ENCODE results near the gene ITGB7.
"Not testable (repeated sequence)": the region's sequence is repeated elsewhere in the genome, so short reads cannot be mapped to it uniquely, and the experiment has no call there.

ITGB7 gene

DNA sequence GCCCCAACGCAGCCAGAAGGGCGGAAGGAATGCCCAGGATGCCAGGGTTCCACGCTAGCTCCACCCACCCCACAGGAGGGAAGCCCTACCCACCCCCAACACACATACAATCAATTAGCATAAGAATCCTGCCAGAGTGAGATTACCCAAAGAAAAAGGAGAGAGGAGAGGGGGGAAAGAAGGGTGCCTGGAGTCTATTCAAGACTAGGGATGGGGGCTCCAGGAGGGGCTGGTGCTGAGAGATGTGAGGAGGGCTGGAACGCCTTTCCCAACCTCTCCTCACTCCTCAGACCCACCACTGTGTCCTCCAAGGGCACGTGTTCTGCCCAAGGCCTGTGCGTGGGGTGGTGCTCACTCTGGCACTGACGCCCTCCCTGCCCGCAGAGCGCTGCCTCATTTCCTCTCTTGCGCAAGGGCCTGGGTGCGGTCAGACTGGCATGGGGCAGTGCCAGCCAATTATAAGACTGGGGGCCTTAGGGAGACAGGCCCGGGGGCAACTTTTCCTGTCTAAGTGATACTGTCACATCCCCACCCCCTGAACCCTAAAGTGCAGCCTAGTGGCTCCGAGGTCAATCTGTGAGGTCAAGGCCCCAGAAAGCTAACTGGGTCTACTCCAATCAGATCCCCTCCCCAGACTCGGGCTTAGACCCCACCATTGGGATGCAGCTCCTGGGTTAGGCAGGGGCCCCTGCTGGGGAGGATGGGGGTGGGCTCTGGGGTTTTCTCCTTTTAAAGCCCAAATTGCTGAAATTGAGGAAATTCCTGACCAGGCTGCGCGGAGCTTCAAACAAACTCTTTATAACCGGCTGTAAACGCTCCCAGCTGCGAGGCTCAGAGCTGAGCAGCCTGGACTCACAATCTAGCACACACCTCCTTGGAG, 10.2 kb upstream of the ITGB7 start:
- DNase-seq, result peak in 2 of 5 experiments; percentile 64 to 77

GRCh38 chr12:53215497-53215896, 8.4 kb upstream of the ITGB7 start:
- DNase-seq, result no peak

- DNase-seq, result no peak
These were observed 7.8 kb upstream of the ITGB7 start for GRCh38 chr12:53214687-53215455.

GRCh38 chr12:53214221-53214620, 7.2 kb upstream of the ITGB7 start:
- no peak for DNase-seq

DNA sequence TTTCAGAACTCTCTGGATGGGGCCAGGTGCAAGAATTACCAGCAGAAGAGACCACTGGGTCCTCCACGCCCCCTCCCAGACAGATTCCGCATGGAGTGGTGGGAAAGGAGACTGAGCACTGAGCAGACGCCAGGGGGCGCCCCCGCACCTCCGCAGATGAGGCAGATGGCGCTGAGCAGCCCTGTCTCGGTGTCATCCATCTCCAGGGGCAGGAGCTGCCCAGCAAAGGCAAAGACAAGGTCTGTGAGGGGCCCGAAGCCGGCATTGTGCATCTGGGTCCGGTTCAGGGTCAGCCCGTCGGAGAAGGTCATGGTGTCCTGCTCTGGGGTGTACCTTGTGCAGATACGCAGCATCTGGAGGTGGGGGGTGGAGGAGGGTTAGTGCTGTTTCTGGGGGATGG, 6.3 kb upstream of the ITGB7 start:
- DNase-seq, result peak; percentile 68 to 82 (median 78)

GRCh38 chr12:53212931-53213330, 5.9 kb upstream of the ITGB7 start:
- no peak for DNase-seq

DNA sequence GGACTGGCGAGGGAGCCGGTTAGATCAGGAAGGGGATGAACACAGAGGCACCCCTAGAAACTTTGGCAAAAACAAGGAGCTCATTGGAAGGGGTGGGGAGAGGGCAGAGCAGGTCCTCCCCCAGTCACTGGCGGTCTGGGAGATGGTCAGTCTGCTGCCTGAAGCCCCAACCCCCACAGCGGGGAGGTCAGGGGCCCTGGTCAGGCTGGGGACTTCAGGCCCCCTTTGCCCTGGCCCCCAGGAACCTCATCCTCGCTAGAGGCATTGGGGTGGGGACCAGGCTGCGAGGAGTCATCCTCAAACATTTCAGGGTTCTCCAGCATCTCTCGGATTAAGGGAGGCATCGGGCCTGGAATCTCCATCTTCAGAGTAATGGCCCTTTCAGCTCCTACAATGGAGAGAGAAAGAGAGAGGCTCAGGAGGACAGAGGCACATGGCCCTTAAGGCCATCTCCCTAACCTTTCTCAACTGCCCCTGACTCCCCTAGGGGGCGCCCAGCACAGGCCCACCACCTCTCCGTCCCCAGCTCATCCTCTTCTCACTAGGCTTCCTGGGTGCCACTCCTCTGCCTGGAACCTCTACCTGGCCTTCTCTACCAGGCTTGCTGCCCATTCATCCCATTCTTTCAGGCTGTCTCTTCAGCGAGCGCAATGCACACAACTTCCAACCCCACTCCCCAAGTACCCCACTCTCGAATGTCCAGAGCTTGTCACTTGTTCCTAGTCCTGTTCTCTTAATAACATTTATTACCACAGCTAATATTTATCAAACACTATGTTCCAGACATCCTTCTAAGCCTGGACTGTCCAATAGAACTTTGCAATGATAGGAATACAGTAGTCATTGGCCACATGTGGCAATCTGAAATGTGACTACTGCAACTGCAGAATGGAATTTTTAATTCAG, 4.7 kb upstream of the ITGB7 start:
- no peak for DNase-seq

DNA sequence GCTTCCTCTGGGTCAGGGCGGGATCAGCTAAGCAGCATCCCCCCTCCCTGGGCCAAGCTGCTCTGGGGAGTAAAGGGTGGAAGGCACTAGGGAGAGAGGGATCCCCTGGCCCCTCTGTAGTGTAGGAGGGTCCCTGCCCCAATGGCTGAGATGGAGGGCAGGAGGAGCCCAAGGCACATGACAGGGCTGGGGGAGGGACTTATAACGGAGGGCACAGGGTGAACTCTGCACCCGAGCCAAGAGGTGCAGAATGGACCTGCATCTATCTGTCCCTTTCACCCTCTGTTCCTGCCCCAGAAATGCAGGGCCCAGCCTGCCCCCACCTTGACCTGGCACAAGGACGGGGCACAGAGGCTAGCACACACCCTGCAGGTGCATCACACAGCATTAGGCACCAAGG, 3.8 kb upstream of the ITGB7 start:
- no peak for DNase-seq

DNA sequence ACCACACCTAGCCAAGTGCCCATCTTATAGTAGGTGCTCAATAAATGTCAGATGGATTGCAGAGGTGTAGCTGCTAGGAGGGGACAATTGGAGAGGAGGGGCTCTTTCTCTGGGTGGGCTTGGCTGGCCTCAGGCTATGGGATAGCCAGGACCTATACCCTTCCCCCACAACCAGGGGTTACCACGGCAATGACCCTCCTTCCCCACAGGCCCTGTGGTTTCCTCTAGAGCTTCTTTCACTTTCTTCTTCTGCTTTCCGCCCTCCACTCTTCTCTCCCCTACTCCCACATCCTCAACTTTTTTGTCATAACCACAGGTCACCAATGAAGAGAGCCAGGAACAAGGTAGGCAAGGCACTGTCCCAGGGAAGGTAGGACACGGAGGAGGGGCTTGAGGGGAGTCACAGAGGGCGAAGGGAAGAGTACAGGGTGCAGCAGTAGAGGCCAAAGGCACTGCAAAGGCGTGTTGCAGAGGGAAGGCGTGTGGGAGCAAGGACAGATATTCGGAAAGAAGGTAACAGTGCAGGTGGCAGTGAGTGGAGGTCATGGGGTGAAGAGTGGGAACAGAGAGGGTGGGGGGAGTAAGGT, 1.9 kb upstream of the ITGB7 start:
- DNase-seq, result peak in 1 of 5 experiments; percentile 72

- no peak for DNase-seq
These were observed 1.4 kb upstream of the ITGB7 start for GRCh38 chr12:53208435-53208834.

DNA sequence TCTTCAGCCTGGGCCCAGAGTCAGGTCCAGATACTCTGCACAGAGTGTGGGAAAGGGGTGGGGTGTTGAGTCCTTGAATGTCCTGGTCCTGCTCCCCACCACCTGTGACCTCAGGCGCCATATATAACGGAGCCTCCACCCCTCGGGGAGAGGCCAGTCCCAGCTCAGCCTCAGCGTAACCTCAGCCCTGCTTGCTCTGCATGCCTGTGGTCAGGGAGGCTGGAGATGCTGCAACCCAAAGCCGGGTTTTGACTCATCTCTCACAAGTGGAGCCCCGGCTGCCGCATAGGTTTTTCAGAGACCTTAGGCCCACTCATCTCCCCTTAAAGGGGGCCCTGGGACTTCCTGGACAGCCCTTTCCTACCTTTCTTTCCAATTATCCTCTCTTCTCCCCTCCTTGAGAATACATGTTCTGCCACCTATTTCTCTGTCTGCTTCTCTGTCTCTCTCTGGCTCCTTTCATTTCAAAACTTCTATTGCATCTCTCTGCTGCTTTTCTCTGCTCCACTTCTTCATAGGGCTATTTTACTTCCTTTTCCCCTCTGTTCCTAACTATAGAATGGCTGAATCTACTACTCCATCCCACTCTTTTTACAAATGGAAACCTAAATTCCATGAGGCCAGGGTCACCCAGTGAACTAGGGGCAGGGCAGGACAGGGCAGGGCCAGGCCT, 1.2 kb downstream of the ITGB7 start:
- DNase-seq, result peak in 3 of 5 experiments; percentile 48 to 92 (median 48)

DNA sequence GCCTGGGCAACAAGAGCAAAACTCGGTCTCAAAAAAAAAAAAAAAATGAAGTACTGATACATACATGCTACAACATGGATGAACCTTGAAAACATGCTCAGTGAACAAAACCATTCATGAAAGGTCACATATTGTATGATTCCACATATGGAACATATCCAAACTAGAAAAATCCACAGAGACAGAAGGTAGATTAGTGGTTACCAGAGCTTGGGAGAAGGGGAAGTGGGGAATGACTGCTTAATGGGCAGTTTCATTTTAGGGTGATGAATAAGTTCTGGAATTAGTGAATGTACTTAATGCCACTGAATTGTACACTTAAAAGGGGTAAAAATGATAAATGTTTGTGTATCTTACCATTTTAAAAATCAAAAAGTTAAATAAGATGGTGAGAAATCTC, 2.7 kb downstream of the ITGB7 start:
- DNase-seq, result no peak

- DNase-seq, result not testable (repeated sequence)
These were observed 4.7 kb downstream of the ITGB7 start for GRCh38 chr12:53202316-53202715.

- DNase-seq, result no peak
These were observed 5.4 kb downstream of the ITGB7 start for GRCh38 chr12:53201639-53202038.

GRCh38 chr12:53201177-53201541, 5.9 kb downstream of the ITGB7 start:
- no peak for DNase-seq

DNA sequence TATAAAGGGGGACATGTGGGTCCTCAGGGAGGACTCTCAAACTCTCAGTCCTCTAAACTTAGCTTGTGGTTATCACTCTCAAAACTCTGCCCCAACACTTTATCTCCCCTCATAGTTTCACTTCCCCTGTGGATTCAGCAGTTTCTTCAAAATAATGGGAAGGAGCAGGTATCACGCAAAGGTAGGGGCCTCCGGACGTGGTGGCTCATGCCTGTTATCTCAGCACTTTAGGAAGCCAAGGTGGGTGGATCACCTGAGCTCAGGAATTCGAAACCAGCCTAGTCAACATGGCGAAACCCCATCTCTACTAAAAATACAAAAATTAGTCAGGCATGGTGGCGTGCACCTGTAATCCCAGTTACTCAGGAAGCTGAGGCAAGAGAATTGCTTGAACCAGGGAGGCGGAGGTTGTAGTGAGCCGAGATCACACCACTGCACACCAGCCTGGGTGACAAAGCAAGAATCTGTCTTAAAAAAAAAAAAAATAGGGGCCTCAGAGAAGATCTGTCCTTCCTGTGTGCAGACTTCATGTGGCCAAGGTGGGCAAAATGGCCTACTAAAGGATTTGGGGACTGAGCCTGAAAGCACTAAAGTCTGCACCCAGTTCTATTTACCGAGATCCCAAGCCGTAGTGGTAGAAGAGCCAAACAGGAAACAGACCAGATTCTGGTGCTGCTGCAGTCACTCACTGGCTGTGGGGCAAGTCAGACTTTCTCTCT, 6.4 kb downstream of the ITGB7 start:
- DNase-seq, result peak in 1 of 5 experiments; percentile 56

- DNase-seq, result no peak
These were observed 7.0 kb downstream of the ITGB7 start for GRCh38 chr12:53200107-53200457.

GRCh38 chr12:53199700-53200099, 7.4 kb downstream of the ITGB7 start:
- no peak for DNase-seq

- peak in 2 of 5 experiments; percentile 52 to 55 for DNase-seq
These were observed 8.5 kb downstream of the ITGB7 start for GRCh38 chr12:53198486-53199110.

DNA sequence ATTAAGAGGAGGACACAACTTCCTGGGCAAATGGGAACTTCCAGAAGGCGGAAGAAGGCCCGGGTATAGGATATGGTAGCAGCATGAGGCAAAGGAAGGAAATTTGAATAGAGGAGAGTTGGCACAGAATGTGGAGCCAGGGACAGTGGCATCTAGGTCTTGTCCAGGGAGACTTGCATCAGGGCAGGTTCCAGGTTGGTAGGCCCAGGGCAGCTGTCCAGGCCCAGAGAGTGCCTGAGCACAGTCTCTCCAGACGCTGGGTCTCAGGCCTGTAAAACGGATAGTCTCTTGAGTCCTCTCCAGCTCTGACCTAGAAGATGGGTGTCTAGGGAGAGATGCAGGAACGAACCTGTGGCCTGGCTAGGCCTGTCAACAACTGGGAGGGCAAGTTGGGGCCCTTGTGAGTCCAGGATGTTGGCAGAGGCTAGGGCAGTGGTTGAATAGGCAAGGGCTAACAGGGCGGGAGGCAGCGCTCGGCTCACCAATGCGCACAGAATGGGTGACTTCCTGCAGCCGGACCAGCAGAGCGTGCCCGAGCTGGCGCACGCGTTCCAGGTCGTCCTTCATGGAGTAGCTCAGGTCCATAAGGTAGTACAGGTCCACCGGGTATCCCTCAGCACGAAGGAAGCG, 9.9 kb downstream of the ITGB7 start:
- no peak for DNase-seq

Data from T-helper 2 cell (primary cell).